MM.1S (cell line): Measurements from ENCODE around the gene PPP4R1.

ENCODE experiments used
- DNase-seq: peaks from one replicate; pipeline ENCODE4 v3.0.0-alpha.2; 2015
- H2AFZ ChIP-seq: fragments of 300-600 bp; sonication (generic); 2 replicates; pipeline ENCODE4 v1.6.0; 2016; ENCODE audit warnings: antibody characterized with exemption, low read length
- H3F3A ChIP-seq: fragments of 300-600 bp; sonication (generic); 2 replicates; pipeline ENCODE4 v1.6.1; 2016; ENCODE audit warnings: mild to moderate bottlenecking, antibody characterized with exemption, low read length, moderate library complexity, mixed read lengths; ENCODE audit not compliant: insufficient read depth
- H3K27ac ChIP-seq: fragments of 300-600 bp; sonication (generic); 2 replicates; pipeline ENCODE4 v1.5.1; 2016; ENCODE audit warnings: mild to moderate bottlenecking, low read length
- H3K27me3 ChIP-seq: fragments of 300-600 bp; sonication (generic); replicated peaks from 2 replicates; pipeline ENCODE4 v1.6.0; 2016; ENCODE audit warnings: low read length; ENCODE audit not compliant: insufficient read depth
- H3K36me3 ChIP-seq: fragments of 300-600 bp; sonication (generic); replicated peaks from 2 replicates; pipeline ENCODE4 v1.6.1; 2016; ENCODE audit warnings: mild to moderate bottlenecking, low read length, mixed read lengths; ENCODE audit not compliant: insufficient read depth
- H3K4me1 ChIP-seq: fragments of 300-600 bp; sonication (generic); 2 replicates; pipeline ENCODE4 v1.6.1; 2016; ENCODE audit warnings: low read length, mixed read lengths
- H3K4me2 ChIP-seq: fragments of 300-600 bp; sonication (generic); 2 replicates; pipeline ENCODE4 v1.6.0; 2016; ENCODE audit warnings: low read depth, low read length
- H3K4me3 ChIP-seq: fragments of 300-600 bp; sonication (generic); 2 replicates; pipeline ENCODE4 v1.5.1; 2016; ENCODE audit warnings: low read length, mixed read lengths
- H3K79me2 ChIP-seq: fragments of 300-600 bp; sonication (generic); 2 replicates; pipeline ENCODE4 v1.6.1; 2016; ENCODE audit warnings: mixed run types, low read length, mixed read lengths
- H3K9ac ChIP-seq: fragments of 300-600 bp; sonication (generic); 2 replicates; pipeline ENCODE4 v1.6.1; 2016; ENCODE audit warnings: low read length, mixed read lengths
- H3K9me2 ChIP-seq: fragments of 300-600 bp; sonication (generic); replicated peaks from 2 replicates; pipeline ENCODE4 v1.6.1; 2016; ENCODE audit warnings: mild to moderate bottlenecking, low read length, mixed read lengths; ENCODE audit not compliant: insufficient read depth
- H3K9me3 ChIP-seq: fragments of 300-600 bp; sonication (generic); replicated peaks from 2 replicates; pipeline ENCODE4 v1.6.1; 2016; ENCODE audit warnings: mild to moderate bottlenecking, low read length, mixed read lengths; ENCODE audit not compliant: insufficient read depth
- H4K20me1 ChIP-seq: fragments of 300-600 bp; sonication (generic); 2 replicates; pipeline ENCODE4 v1.6.1; 2016; ENCODE audit warnings: mild to moderate bottlenecking, low read length, moderate library complexity, mixed read lengths; ENCODE audit not compliant: insufficient read depth
- CTCF ChIP-seq: fragments of 300-600 bp; sonication (generic); IDR thresholded peaks from 2 replicates; pipeline ENCODE4 v1.5.1; 2016; ENCODE audit warnings: antibody characterized with exemption, low read length, mixed read lengths
- EZH2 ChIP-seq: fragments of 300-600 bp; sonication (generic); optimal IDR thresholded peaks from 2 replicates; pipeline ENCODE3; 2017; ENCODE audit warnings: low read depth, mild to moderate bottlenecking, antibody characterized with exemption, low read length, mixed read lengths
- EZH2phosphoT487 ChIP-seq: fragments of 300-600 bp; sonication (generic); IDR thresholded peaks from 2 replicates; pipeline ENCODE4 v1.6.1; 2018; ENCODE audit warnings: antibody characterized with exemption, low read length

PPP4R1 gene

GRCh38 chr18:9506046-9506792 lies 108.1 kb downstream of the PPP4R1 start:
- H3K9ac ChIP-seq: no peak overlapping the region
- peak; percentile 74 for DNase-seq

More at GRCh38 chr18:9506046-9506792, 108.1 kb downstream of the PPP4R1 start:
- no peaks in the 10 kb centered on the region for H3K9me2 ChIP-seq
- no peaks in the 10 kb centered on the region for H3K27me3 ChIP-seq
- H3K27ac ChIP-seq: no peak overlapping the region; the same call in 1 of the 2 replicates
- H3K4me1 ChIP-seq: peaks cover 16% of the 10 kb centered on the region
- no peaks in the 10 kb centered on the region for H3K36me3 ChIP-seq
- H3K9me3 ChIP-seq: no peaks in the 10 kb centered on the region
- TF ChIP-seq CTCF (no peak), EZH2 (no peak), EZH2phosphoT487 (no peak)
- H3K79me2 ChIP-seq: peaks cover 74% of the 10 kb centered on the region
- H3F3A ChIP-seq: 0 out of 2 replicates have a peak, but pooled peaks cover 7% of the 10 kb centered on the region
- no peak overlapping the region for H2AFZ ChIP-seq
- H3K4me2 ChIP-seq: peak overlapping the region; percentile 24; the same call in 1 of the 2 replicates
- H4K20me1 ChIP-seq: no peaks in the 10 kb centered on the region
- H3K4me3 ChIP-seq: no peak overlapping the region
